Measurements from ENCODE around the gene KEAP1. TPM values are rescaled to one million over a fixed set of nuclear protein-coding genes. Genes with fewer than 3 reads are reported as not detected.
"Not testable (repeated sequence)": the region's sequence is repeated elsewhere in the genome, so short reads cannot be mapped to it uniquely, and the experiment has no call there.

KEAP1 gene
- total and polyA plus RNA-seq, 2 experiments from 2014 or later: 70.5 to 85.5 TPM

GRCh38 chr19:10532457-10532856 lies 29.3 kb upstream of the KEAP1 start:
- Histone ChIP-seq H3K36me3 (no peaks in the 10 kb centered on the region), H3K27me3 (no peaks in the 10 kb centered on the region), H3K4me1 (ENCODE audit: low read depth) (no peaks in the 10 kb centered on the region), H3K27ac (no peak overlapping the region), H3K4me3 (no peak overlapping the region), H3K9me3 (ENCODE audit: low read depth) (no peaks in the 10 kb centered on the region)
- no peak for DNase-seq (ENCODE audit: low read depth in 1 of 2, low spot score in 1 of 2)
- TF ChIP-seq CTCF (IDR thresholded peaks at IDR 0.05; ENCODE audit: low read depth, low read length): no peak

GRCh38 chr19:10526887-10527286 lies 23.7 kb upstream of the KEAP1 start:
- H3K9me3 ChIP-seq (ENCODE audit: low read depth); H3K27me3 ChIP-seq; H3K4me1 ChIP-seq (ENCODE audit: low read depth); H3K4me3 ChIP-seq; H3K36me3 ChIP-seq; DNase-seq (ENCODE audit: low read depth in 1 of 2, low spot score in 1 of 2); H3K27ac ChIP-seq: not testable (repeated sequence)

- H3K9me3 ChIP-seq (ENCODE audit: low read depth): no peaks in the 10 kb centered on the region
- H3K27ac ChIP-seq: no peak overlapping the region
- H3K27me3 ChIP-seq: no peaks in the 10 kb centered on the region
- DNase-seq (ENCODE audit: low read depth in 1 of 2, low spot score in 1 of 2): no peak
- H3K36me3 ChIP-seq: no peaks in the 10 kb centered on the region
- no peak for TF ChIP-seq CTCF (IDR thresholded peaks at IDR 0.05; ENCODE audit: low read depth, low read length)
- no peaks in the 10 kb centered on the region for H3K4me1 ChIP-seq (ENCODE audit: low read depth)
- no peak overlapping the region for H3K4me3 ChIP-seq
These were observed 22.5 kb upstream of the KEAP1 start for GRCh38 chr19:10525636-10526035.

- Histone ChIP-seq H3K4me3 (no peak overlapping the region), H3K36me3 (no peaks in the 10 kb centered on the region), H3K27ac (no peak overlapping the region), H3K27me3 (peaks cover 11% of the 10 kb centered on the region), H3K9me3 (ENCODE audit: low read depth) (no peaks in the 10 kb centered on the region), H3K4me1 (ENCODE audit: low read depth) (no peaks in the 10 kb centered on the region)
- DNase-seq (ENCODE audit: low read depth in 1 of 2, low spot score in 1 of 2): no peak
- TF ChIP-seq CTCF (IDR thresholded peaks at IDR 0.05; ENCODE audit: low read depth, low read length): no peak
These were observed 20.0 kb upstream of the KEAP1 start for GRCh38 chr19:10523135-10523636.

- no peak for DNase-seq (ENCODE audit: low read depth in 1 of 2, low spot score in 1 of 2)
- H3K9me3 ChIP-seq (ENCODE audit: low read depth): no peaks in the 10 kb centered on the region
- no peaks in the 10 kb centered on the region for H3K4me1 ChIP-seq (ENCODE audit: low read depth)
- no peaks in the 10 kb centered on the region for H3K36me3 ChIP-seq
- H3K27me3 ChIP-seq: peaks cover 25% of the 10 kb centered on the region
- no peak overlapping the region for H3K4me3 ChIP-seq
- no peak overlapping the region for H3K27ac ChIP-seq
- TF ChIP-seq CTCF (IDR thresholded peaks at IDR 0.05; ENCODE audit: low read depth, low read length): no peak
These were observed 18.5 kb upstream of the KEAP1 start for GRCh38 chr19:10521461-10522171.

GRCh38 chr19:10520652-10521318 lies 17.6 kb upstream of the KEAP1 start:
- Histone ChIP-seq H3K4me1 (ENCODE audit: low read depth) (no peaks in the 10 kb centered on the region), H3K4me3 (no peak overlapping the region), H3K36me3 (no peaks in the 10 kb centered on the region), H3K27ac (no peak overlapping the region), H3K27me3 (peaks cover 33% of the 10 kb centered on the region), H3K9me3 (ENCODE audit: low read depth) (no peaks in the 10 kb centered on the region)
- no peak for DNase-seq (ENCODE audit: low read depth in 1 of 2, low spot score in 1 of 2)
- TF ChIP-seq CTCF (IDR thresholded peaks at IDR 0.05; ENCODE audit: low read depth, low read length): no peak
